Mesendoderm (in vitro differentiated cells): Measurements from ENCODE around the gene IL1RL1.

Experiments used
- DNase-seq: peaks from one replicate; pipeline ENCODE4 v3.0.0; 2013
- H2AK5ac ChIP-seq: 2 replicates; pipeline ENCODE4 v1.6.1; 2013; ENCODE audit warnings: low read length, inconsistent platforms
- H2BK120ac ChIP-seq: 2 replicates; pipeline ENCODE4 v1.6.1; 2013; ENCODE audit warnings: low read depth, mild to moderate bottlenecking, low read length, moderate library complexity, mixed read lengths
- H2BK15ac ChIP-seq: replicated peaks from 2 replicates; pipeline ENCODE4 v1.6.1; 2013; ENCODE audit warnings: low read depth, mild to moderate bottlenecking, moderate library complexity
- H2BK5ac ChIP-seq: 2 replicates; pipeline ENCODE4 v1.6.1; 2013; ENCODE audit warnings: low read length, inconsistent platforms
- H3K18ac ChIP-seq: 2 replicates; pipeline ENCODE4 v1.6.1; 2013; ENCODE audit warnings: mild to moderate bottlenecking, low read length, mixed read lengths
- H3K23ac ChIP-seq: one replicate; pipeline ENCODE4 v1.6.1; 2013; ENCODE audit warnings: low read length
- H3K27ac ChIP-seq: 2 replicates; pipeline ENCODE4 v1.5.1; 2013; ENCODE audit warnings: low read depth, mild to moderate bottlenecking, inconsistent platforms, low read length, moderate library complexity
- H3K27me3 ChIP-seq: 2 replicates; pipeline ENCODE4 v1.6.1; 2013; ENCODE audit warnings: low read length, control low read depth, mild to moderate bottlenecking, inconsistent platforms; ENCODE audit not compliant: insufficient read depth, poor library complexity
- H3K36me3 ChIP-seq: 2 replicates; pipeline ENCODE4 v1.6.1; 2013; ENCODE audit warnings: low read length, inconsistent platforms; ENCODE audit not compliant: control insufficient read depth, insufficient read depth
- H3K4ac ChIP-seq: one replicate; pipeline ENCODE4 v1.6.1; 2013; ENCODE audit warnings: low read depth, mild to moderate bottlenecking, low read length, moderate library complexity
- H3K4me1 ChIP-seq: 2 replicates; pipeline ENCODE4 v1.6.1; 2013; ENCODE audit warnings: low read depth, low read length, inconsistent platforms; ENCODE audit not compliant: control insufficient read depth
- H3K4me2 ChIP-seq: 2 replicates; pipeline ENCODE4 v1.6.1; 2013; ENCODE audit warnings: low read length
- H3K4me3 ChIP-seq: 2 replicates; pipeline ENCODE4 v1.5.1; 2013; ENCODE audit warnings: mild to moderate bottlenecking, low read length
- H3K56ac ChIP-seq: one replicate; pipeline ENCODE4 v1.6.1; 2013; ENCODE audit warnings: low read length
- H3K79me1 ChIP-seq: 2 replicates; pipeline ENCODE4 v1.6.1; 2013; ENCODE audit warnings: low read length, inconsistent platforms
- H3K79me2 ChIP-seq: 2 replicates; pipeline ENCODE4 v1.6.1; 2013; ENCODE audit warnings: mild to moderate bottlenecking, low read length; ENCODE audit not compliant: control insufficient read depth, insufficient read depth
- H3K9ac ChIP-seq: 2 replicates; pipeline ENCODE4 v1.6.1; 2013; ENCODE audit warnings: low read length, inconsistent platforms
- H4K5ac ChIP-seq: one replicate; pipeline ENCODE4 v1.6.1; 2013; ENCODE audit warnings: low read length
- H4K8ac ChIP-seq: one replicate; pipeline ENCODE4 v1.6.1; 2013; ENCODE audit warnings: low read depth, mild to moderate bottlenecking, control low read depth, low read length, moderate library complexity
- WGBS: extraction: QIAGEN DNeasy Blood & Tissue Kit; methylation state at CpG from one replicate; pipeline ENCODE4 v1.1.7; 2013; ENCODE audit warnings: low lambda C conversion rate, missing lambda C conversion rate; ENCODE audit not compliant: insufficient coverage; ENCODE audit errors: extremely low coverage; 5-methylcytosine and 5-hydroxymethylcytosine counted together

The IL1RL1 gene

GRCh38 chr2:102303589-102303988 is 7.8 kb upstream of the IL1RL1 start:
- no peak overlapping the region for H2BK5ac ChIP-seq
- no peaks in the 10 kb centered on the region for H3K79me2 ChIP-seq
- no peaks in the 10 kb centered on the region for H3K4me1 ChIP-seq
- no peaks in the 10 kb centered on the region for H3K79me1 ChIP-seq
- H3K27me3 ChIP-seq, result no peaks in the 10 kb centered on the region
- no peaks in the 10 kb centered on the region for H3K36me3 ChIP-seq
- no peak overlapping the region for H2BK15ac ChIP-seq
- no peak overlapping the region for H2AK5ac ChIP-seq
- H3K27ac ChIP-seq, result no peak overlapping the region
- no peak overlapping the region for H3K18ac ChIP-seq
- no peak overlapping the region for H4K5ac ChIP-seq
- H3K23ac ChIP-seq, result no peak overlapping the region
- no peak overlapping the region for H2BK120ac ChIP-seq
- no peak for DNase-seq
- no peak overlapping the region for H3K4me2 ChIP-seq
- H4K8ac ChIP-seq, result no peak overlapping the region
- no peak overlapping the region for H3K4ac ChIP-seq
- H3K56ac ChIP-seq, result no peak overlapping the region
- H3K4me3 ChIP-seq, result no peak overlapping the region
- WGBS, result no CpG with 5 or more reads among the region's 3 CpGs
- no peak overlapping the region for H3K9ac ChIP-seq

- H2AK5ac ChIP-seq, result no peak overlapping the region
- no peaks in the 10 kb centered on the region for H3K27me3 ChIP-seq
- H3K36me3 ChIP-seq, result no peaks in the 10 kb centered on the region
- H3K18ac ChIP-seq, result no peak overlapping the region
- H3K4ac ChIP-seq, result no peak overlapping the region
- no peak overlapping the region for H3K56ac ChIP-seq
- H3K27ac ChIP-seq, result no peak overlapping the region
- H4K5ac ChIP-seq, result no peak overlapping the region
- H2BK120ac ChIP-seq, result no peak overlapping the region
- H2BK15ac ChIP-seq, result no peak overlapping the region
- H3K4me3 ChIP-seq, result no peak overlapping the region
- H3K4me2 ChIP-seq, result no peak overlapping the region
- H4K8ac ChIP-seq, result no peak overlapping the region
- H3K23ac ChIP-seq, result no peak overlapping the region
- H3K4me1 ChIP-seq, result no peaks in the 10 kb centered on the region
- WGBS, result no CpG with 5 or more reads among the region's 2 CpGs
- no peak for DNase-seq
- H3K79me2 ChIP-seq, result no peaks in the 10 kb centered on the region
- no peaks in the 10 kb centered on the region for H3K79me1 ChIP-seq
- H2BK5ac ChIP-seq, result no peak overlapping the region
- no peak overlapping the region for H3K9ac ChIP-seq
Observed at GRCh38 chr2:102304268-102304667, 7.1 kb upstream of the IL1RL1 start.

GRCh38 chr2:102304711-102305611 is 6.4 kb upstream of the IL1RL1 start:
- no peak overlapping the region for H3K18ac ChIP-seq
- no peaks in the 10 kb centered on the region for H3K27me3 ChIP-seq
- no peaks in the 10 kb centered on the region for H3K79me2 ChIP-seq
- no peaks in the 10 kb centered on the region for H3K4me1 ChIP-seq
- no peak overlapping the region for H4K8ac ChIP-seq
- no peak overlapping the region for H3K9ac ChIP-seq
- no peaks in the 10 kb centered on the region for H3K79me1 ChIP-seq
- H3K4me3 ChIP-seq, result no peak overlapping the region
- H3K23ac ChIP-seq, result no peak overlapping the region
- H2AK5ac ChIP-seq, result no peak overlapping the region
- no peak overlapping the region for H3K4ac ChIP-seq
- H3K36me3 ChIP-seq, result no peaks in the 10 kb centered on the region
- H3K27ac ChIP-seq, result no peak overlapping the region
- WGBS, result no CpG with 5 or more reads among the region's 11 CpGs
- H3K56ac ChIP-seq, result no peak overlapping the region
- H2BK120ac ChIP-seq, result no peak overlapping the region
- no peak overlapping the region for H4K5ac ChIP-seq
- no peak for DNase-seq
- no peak overlapping the region for H3K4me2 ChIP-seq
- H2BK5ac ChIP-seq, result no peak overlapping the region
- H2BK15ac ChIP-seq, result no peak overlapping the region

- Histone ChIP-seq H3K4me2 (no peak overlapping the region), H3K4ac (no peak overlapping the region), H4K5ac (no peak overlapping the region), H3K4me1 (peaks cover 2% of the 10 kb centered on the region), H3K23ac (no peak overlapping the region), H4K8ac (no peak overlapping the region), H3K79me1 (no peaks in the 10 kb centered on the region), H2AK5ac (no peak overlapping the region), H3K9ac (no peak overlapping the region), H3K18ac (no peak overlapping the region), H3K36me3 (no peaks in the 10 kb centered on the region), H3K27ac (no peak overlapping the region), H3K79me2 (no peaks in the 10 kb centered on the region), H3K56ac (no peak overlapping the region), H2BK5ac (no peak overlapping the region), H2BK15ac (no peak overlapping the region), H2BK120ac (no peak overlapping the region), H3K4me3 (no peak overlapping the region), H3K27me3 (no peaks in the 10 kb centered on the region)
- no peak for DNase-seq
- no CpG with 5 or more reads among the region's 1 CpG for WGBS
Observed at GRCh38 chr2:102306125-102306524, 5.2 kb upstream of the IL1RL1 start.

- Histone ChIP-seq H3K4me3 (no peak overlapping the region), H3K4ac (no peak overlapping the region), H3K27me3 (no peaks in the 10 kb centered on the region), H3K9ac (no peak overlapping the region), H3K4me2 (no peak overlapping the region), H2AK5ac (no peak overlapping the region), H3K56ac (no peak overlapping the region), H3K36me3 (no peaks in the 10 kb centered on the region), H2BK5ac (no peak overlapping the region), H3K27ac (no peak overlapping the region), H3K4me1 (peaks cover 2% of the 10 kb centered on the region), H4K5ac (no peak overlapping the region), H3K18ac (no peak overlapping the region), H3K79me2 (no peaks in the 10 kb centered on the region), H3K79me1 (no peaks in the 10 kb centered on the region), H2BK120ac (no peak overlapping the region), H3K23ac (no peak overlapping the region), H4K8ac (no peak overlapping the region), H2BK15ac (no peak overlapping the region)
- peak; percentile 11 for DNase-seq
- WGBS, result no CpG with 5 or more reads among the region's 2 CpGs
Observed at GRCh38 chr2:102313025-102313424, 1.7 kb downstream of the IL1RL1 start.

GRCh38 chr2:102313471-102313870 is 2.1 kb downstream of the IL1RL1 start:
- H3K79me2 ChIP-seq, result no peaks in the 10 kb centered on the region
- no peak overlapping the region for H2BK5ac ChIP-seq
- H3K23ac ChIP-seq, result no peak overlapping the region
- no peaks in the 10 kb centered on the region for H3K27me3 ChIP-seq
- no peak overlapping the region for H3K4me3 ChIP-seq
- H4K5ac ChIP-seq, result no peak overlapping the region
- H3K4ac ChIP-seq, result no peak overlapping the region
- no peaks in the 10 kb centered on the region for H3K36me3 ChIP-seq
- H3K18ac ChIP-seq, result no peak overlapping the region
- WGBS, result no CpG with 5 or more reads among the region's 8 CpGs
- H3K79me1 ChIP-seq, result no peaks in the 10 kb centered on the region
- no peak overlapping the region for H4K8ac ChIP-seq
- H3K9ac ChIP-seq, result no peak overlapping the region
- H3K27ac ChIP-seq, result no peak overlapping the region
- no peak for DNase-seq
- peaks cover 2% of the 10 kb centered on the region for H3K4me1 ChIP-seq
- H3K56ac ChIP-seq, result no peak overlapping the region
- no peak overlapping the region for H2AK5ac ChIP-seq
- H2BK15ac ChIP-seq, result no peak overlapping the region
- H2BK120ac ChIP-seq, result no peak overlapping the region
- H3K4me2 ChIP-seq, result no peak overlapping the region
